K562 (cell line): ENCODE results near the gene ZNF799. TPM values are rescaled to one million over a fixed set of nuclear protein-coding genes. Genes with fewer than 3 reads are reported as not detected.
A peak's percentile ranks its signal among the peaks of the same experiment; 100 is the strongest.

Experiments
- CHD2 ChIP-seq: IDR thresholded peaks from 2 replicates; pipeline ENCODE4 v1.6.1; 2011; ENCODE audit warnings: low read depth, low read length
- CREB1 ChIP-seq, 2 experiments: sonication (generic) in 1 of 2; formaldehyde crosslinking in 1 of 2; IDR thresholded peaks; 2 replicates each; pipeline versions ENCODE4 v1.6.1 to v1.8.0; 2012 to 2022; ENCODE audit warnings: inconsistent platforms in 1 of 2, mild to moderate bottlenecking in 1 of 2, missing genetic modification reagents in 1 of 2, moderate library complexity in 1 of 2
- EP300 ChIP-seq: IDR thresholded peaks from 2 replicates; pipeline ENCODE4 v1.6.1; 2012; ENCODE audit warnings: low read length, improper control_type of control experiment
- EP400 ChIP-seq: fragments of 450-650 bp; IDR thresholded peaks from 2 replicates; pipeline ENCODE4 v1.6.1; 2017; ENCODE audit warnings: antibody characterized with exemption, mild to moderate bottlenecking, moderate library complexity
- ERF ChIP-seq: fragments of 450-650 bp; formaldehyde crosslinking; IDR thresholded peaks from 2 replicates; pipeline ENCODE4 v1.4.0; 2020; ENCODE audit warnings: mild to moderate bottlenecking, mixed read lengths
- ESRRA ChIP-seq: fragments of 450-650 bp; IDR thresholded peaks from 2 replicates; pipeline ENCODE4 v1.6.1; 2014; ENCODE audit warnings: low read depth, mild to moderate bottlenecking, moderate library complexity, borderline replicate concordance
- FOXK1 ChIP-seq: sonication (generic); formaldehyde crosslinking; IDR thresholded peaks from 2 replicates; pipeline ENCODE4 v1.8.0; 2022; ENCODE audit warnings: missing genetic modification reagents, mild to moderate bottlenecking, borderline replicate concordance
- HNRNPL ChIP-seq: fragments of 200-400 bp; formaldehyde crosslinking; IDR thresholded peaks from 2 replicates; pipeline ENCODE4 v1.6.1; 2017; ENCODE audit warnings: low read depth, mild to moderate bottlenecking, low read length
- NFYB ChIP-seq: IDR thresholded peaks from 2 replicates; pipeline ENCODE4 v1.6.1; 2011; ENCODE audit warnings: mild to moderate bottlenecking, moderate library complexity; ENCODE audit not compliant: insufficient read length; ENCODE audit errors: extremely low read depth
- NR1H2 ChIP-seq: sonication (generic); formaldehyde crosslinking; IDR thresholded peaks from 2 replicates; pipeline ENCODE4 v1.4.0; 2020; ENCODE audit warnings: mild to moderate bottlenecking, missing genetic modification reagents
- POLR2G ChIP-seq: fragments of 200-400 bp; formaldehyde crosslinking; IDR thresholded peaks from 2 replicates; pipeline ENCODE4 v1.6.1; 2017; ENCODE audit warnings: low read depth, mild to moderate bottlenecking, antibody characterized with exemption, low read length, moderate library complexity
- SPI1 ChIP-seq: IDR thresholded peaks from 2 replicates; pipeline ENCODE4 v1.6.1; 2011; ENCODE audit warnings: low read depth, low read length, control low read depth, borderline replicate concordance
- ZFP36 ChIP-seq: fragments of 150-350 bp; IDR thresholded peaks from 2 replicates; pipeline ENCODE4 v1.6.1; 2018; ENCODE audit warnings: low read length, low read depth; ENCODE audit not compliant: partially characterized antibody
- ZNF134 ChIP-seq: fragments of 250-450 bp; sonication (Bioruptor Pico); conservative IDR thresholded peaks from 2 replicates; pipeline ENCODE4 v1.4.0; 2020
- ZNF140 ChIP-seq: fragments of 250-450 bp; sonication (Bioruptor Pico); IDR thresholded peaks from 2 replicates; pipeline ENCODE4 v1.8.0; 2021; ENCODE audit warnings: moderate library complexity, mild to moderate bottlenecking, inconsistent platforms
- ZNF253 ChIP-seq: fragments of 250-450 bp; sonication (Bioruptor Pico); conservative IDR thresholded peaks from 2 replicates; pipeline ENCODE4 v1.6.1; 2021; ENCODE audit warnings: mild to moderate bottlenecking
- ZNF785 ChIP-seq: fragments of 250-450 bp; sonication (Bioruptor Pico); IDR thresholded peaks from 2 replicates; pipeline ENCODE4 v1.4.0; 2020; ENCODE audit warnings: mild to moderate bottlenecking
- polyA plus RNA-seq, 8 experiments: library from polyadenylated mRNA; depleted of rRNA in 4 of 8; stranded (reverse) in 5 of 8; unstranded in 3 of 8; fragments of >200 nt; fragmentation: Nextera tagmentation in 2 of 8; fragmentation: Illumina TruSeq in 1 of 8; extraction: Ambion mirVana in 2 of 8; extraction: Trizol in 1 of 8; gene quantifications; 2 replicates each; pipeline versions ENCODE4 v1.2.1 to v1.2.3, GENCODE V29; 2011 to 2014; ENCODE audit warnings: inconsistent platforms in 1 of 8, missing spikeins in 1 of 8
- total RNA-seq, 7 experiments: library from RNA; depleted of rRNA in 6 of 7; stranded (reverse); fragments of >200 nt in 6 of 7; fragmentation: Illumina TruSeq in 2 of 7; extraction: Trizol in 2 of 7; gene quantifications; 2 replicates each; pipeline versions ENCODE4 v1.2.1 to v1.2.3, GENCODE V29; 2011 to 2021; ENCODE audit warnings: low replicate concordance in 1 of 7
- TF ChIP-seq, protein P1 (sequence below), 3 experiments: fragments of 200-800 bp in 1 of 3; fragments of 250-450 bp in 1 of 3; fragments of 450-650 bp in 1 of 3; sonication (Bioruptor Pico) in 1 of 3; sonication (Bioruptor generic) in 1 of 3; formaldehyde crosslinking in 1 of 3; IDR thresholded peaks; 2 replicates each; pipeline versions ENCODE4 v1.6.1 to v1.8.0; 2016 to 2022; ENCODE audit warnings: mild to moderate bottlenecking in 2 of 3, missing genetic modification characterization in 2 of 3, missing compliant biosample characterization in 1 of 3, moderate library complexity in 1 of 3

Gene ZNF799
- total and polyA plus RNA-seq, 9 of the 15 experiments (the other 6 are each of a cell fraction or from before 2014, with no cell fraction given), result 0.63 to 5.5 (median 2.9) TPM

DNA sequence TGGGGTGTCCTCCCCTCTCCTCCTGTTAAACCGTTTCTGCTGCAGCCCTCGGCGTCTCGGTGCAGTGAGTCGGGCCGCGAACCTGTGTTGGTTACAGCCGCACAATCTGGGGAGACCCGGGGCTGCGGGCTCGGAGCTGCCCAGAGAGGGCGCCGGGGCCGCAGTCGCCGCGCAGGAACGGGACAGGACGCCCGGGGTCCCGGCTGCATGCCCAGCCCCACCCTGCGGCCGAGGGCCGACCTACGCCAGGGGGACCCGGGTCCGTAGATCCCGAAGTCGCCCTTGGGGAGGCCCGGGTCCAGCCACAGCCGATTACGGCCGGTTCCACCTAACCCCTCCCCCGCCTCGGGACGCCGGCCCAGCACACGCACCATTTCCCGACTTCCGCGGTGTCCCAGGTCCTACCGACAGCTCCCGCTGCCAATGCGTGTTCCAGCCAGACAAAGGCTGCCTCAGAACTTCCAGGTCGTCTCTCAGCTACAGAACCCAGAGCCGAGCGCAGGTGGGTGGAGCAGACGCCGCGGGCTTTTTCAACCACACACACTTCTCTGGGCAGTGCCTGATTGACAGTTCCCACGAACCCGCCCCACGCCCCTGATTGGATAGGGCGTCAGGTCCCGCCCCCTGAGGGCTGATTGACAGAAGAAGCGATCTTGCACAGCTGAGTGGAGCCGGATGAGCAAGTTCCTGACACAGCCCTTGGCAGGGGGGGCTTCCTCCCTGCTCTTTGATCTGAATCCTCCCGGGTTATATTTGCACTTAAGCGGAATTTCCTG, 39.7 kb upstream of the ZNF799 start, which contains the start of gene ZNF443 (continued):
- TF ChIP-seq ZNF140 (CRISPR knock-in tag) (no peak), ZNF134 (no peak), FOXK1 (CRISPR knock-in tag) (no peak), ESRRA (0 out of 2 replicates have a peak, but pooled peaks have one; percentile 12), ZNF253 (CRISPR knock-in tag) (no peak), ZNF785 (no peak), EP400 (peak; percentile 46; the same call in 1 of the 2 replicates), ERF (CRISPR knock-in tag) (no peak), ZFP36 (peak; percentile 25), NFYB (peak; percentile 94), HNRNPL (no peak), CREB1 (IDR thresholded peaks at IDR 0.05) (no peak), CREB1 (CRISPR knock-in tag; IDR thresholded peaks at IDR 0.05) (no peak), SPI1 (0 out of 2 replicates have a peak, but pooled peaks have one; percentile 54), POLR2G (peak; percentile 78), NR1H2 (CRISPR knock-in tag) (no peak), CHD2 (peak; percentile 67), EP300 (no peak)
- TF ChIP-seq, protein P1, sequence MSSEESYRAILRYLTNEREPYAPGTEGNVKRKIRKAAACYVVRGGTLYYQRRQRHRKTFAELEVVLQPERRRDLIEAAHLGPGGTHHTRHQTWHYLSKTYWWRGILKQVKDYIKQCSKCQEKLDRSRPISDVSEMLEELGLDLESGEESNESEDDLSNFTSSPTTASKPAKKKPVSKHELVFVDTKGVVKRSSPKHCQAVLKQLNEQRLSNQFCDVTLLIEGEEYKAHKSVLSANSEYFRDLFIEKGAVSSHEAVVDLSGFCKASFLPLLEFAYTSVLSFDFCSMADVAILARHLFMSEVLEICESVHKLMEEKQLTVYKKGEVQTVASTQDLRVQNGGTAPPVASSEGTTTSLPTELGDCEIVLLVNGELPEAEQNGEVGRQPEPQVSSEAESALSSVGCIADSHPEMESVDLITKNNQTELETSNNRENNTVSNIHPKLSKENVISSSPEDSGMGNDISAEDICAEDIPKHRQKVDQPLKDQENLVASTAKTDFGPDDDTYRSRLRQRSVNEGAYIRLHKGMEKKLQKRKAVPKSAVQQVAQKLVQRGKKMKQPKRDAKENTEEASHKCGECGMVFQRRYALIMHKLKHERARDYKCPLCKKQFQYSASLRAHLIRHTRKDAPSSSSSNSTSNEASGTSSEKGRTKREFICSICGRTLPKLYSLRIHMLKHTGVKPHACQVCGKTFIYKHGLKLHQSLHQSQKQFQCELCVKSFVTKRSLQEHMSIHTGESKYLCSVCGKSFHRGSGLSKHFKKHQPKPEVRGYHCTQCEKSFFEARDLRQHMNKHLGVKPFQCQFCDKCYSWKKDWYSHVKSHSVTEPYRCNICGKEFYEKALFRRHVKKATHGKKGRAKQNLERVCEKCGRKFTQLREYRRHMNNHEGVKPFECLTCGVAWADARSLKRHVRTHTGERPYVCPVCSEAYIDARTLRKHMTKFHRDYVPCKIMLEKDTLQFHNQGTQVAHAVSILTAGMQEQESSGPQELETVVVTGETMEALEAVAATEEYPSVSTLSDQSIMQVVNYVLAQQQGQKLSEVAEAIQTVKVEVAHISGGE (CRISPR knock-in tag; IDR thresholded peaks at IDR 0.05), result peak in 1 of 3 experiments; percentile 14; a peak in 1 of 6 replicates
